ENCODE data around the gene TMEM14A. TPM values are rescaled to one million over a fixed set of nuclear protein-coding genes. Genes with fewer than 3 reads are reported as not detected.

The TMEM14A gene
- total and polyA plus RNA-seq, 2 of the 8 experiments (the other 6 are each of a cell fraction or from before 2014, with no cell fraction given) = 11.1 to 11.2 TPM

GRCh38 chr6:52731719-52732118 is 60.8 kb downstream of the TMEM14A start:
- no peak overlapping the region for H2BK20ac ChIP-seq (ENCODE audit: low read length)
- H3K4me3 ChIP-seq (ENCODE audit: extremely low read depth in 1 of 4, insufficient read depth in 2 of 4, low read depth in 3 of 4, low read length in 4 of 4) = no peak overlapping the region
- H4K5ac ChIP-seq (ENCODE audit: insufficient read length, low read depth, low read length) = no peak overlapping the region
- H2BK15ac ChIP-seq (ENCODE audit: low read length) = no peak overlapping the region
- TF ChIP-seq KDM1A (IDR thresholded peaks at IDR 0.05; ENCODE audit: borderline replicate concordance, low read length) (no peak), CTBP2 (IDR thresholded peaks at IDR 0.05; ENCODE audit: borderline replicate concordance, insufficient read depth, insufficient read length, low read length) (no peak), POLR2AphosphoS5 (IDR thresholded peaks at IDR 0.05; ENCODE audit: low read depth, low read length) (no peak), CBX5 (IDR thresholded peaks at IDR 0.05; ENCODE audit: low read depth, low read length) (no peak), ATF2 (IDR thresholded peaks at IDR 0.05; ENCODE audit: low read length) (no peak), E2F6 (IDR thresholded peaks at IDR 0.05) (peak; percentile 41; the same call in 1 of the 2 replicates), MAX (IDR thresholded peaks at IDR 0.05) (peak; percentile 65), SIX5 (IDR thresholded peaks at IDR 0.05; ENCODE audit: low read depth, low read length) (no peak)
- H2AK5ac ChIP-seq (ENCODE audit: low read depth, low read length) = no peak overlapping the region
- H3K4me2 ChIP-seq (ENCODE audit: insufficient read depth in 1 of 2, low read depth in 2 of 2, low read length in 2 of 2) = no peak overlapping the region
- H3K36me3 ChIP-seq (ENCODE audit: control insufficient read depth in 2 of 4, insufficient read depth in 4 of 4, low read length in 3 of 4) = no peaks in the 10 kb centered on the region
- no peak overlapping the region for H3K4ac ChIP-seq (replicated peaks; ENCODE audit: insufficient read length, low read depth, low read length)
- H3K27ac ChIP-seq (ENCODE audit: low read depth, low read length) = no peak overlapping the region
- no peak overlapping the region for H3K9ac ChIP-seq (replicated peaks in 1 of 4; ENCODE audit: extremely low read depth in 1 of 4, low read depth in 3 of 4, low read length in 3 of 4)
- POLR2A ChIA-PET (ENCODE audit: partially characterized antibody) = no interaction called here
- H3K79me2 ChIP-seq (ENCODE audit: control insufficient read depth in 1 of 2, insufficient read depth in 2 of 2, low read length in 2 of 2) = no peaks in the 10 kb centered on the region
- FAIRE-seq = no peak
- no peak overlapping the region for H2BK120ac ChIP-seq (replicated peaks; ENCODE audit: low read depth, low read length)
- H3K27me3 ChIP-seq (replicated peaks in 1 of 4; ENCODE audit: control insufficient read depth in 3 of 4, extremely low read depth in 1 of 4, insufficient read depth in 3 of 4, low read length in 3 of 4) = no peaks in the 10 kb centered on the region
- H3K9me3 ChIP-seq (ENCODE audit: insufficient read depth in 2 of 2, low read depth in 1 of 2, low read length in 1 of 2) = no peaks in the 10 kb centered on the region
- H2BK12ac ChIP-seq (ENCODE audit: low read depth, low read length) = no peak overlapping the region
- no peaks in the 10 kb centered on the region for H4K20me1 ChIP-seq (replicated peaks in 1 of 2; ENCODE audit: control insufficient read depth in 1 of 2, insufficient read depth in 2 of 2, low read length in 2 of 2)
- H4K91ac ChIP-seq (replicated peaks; ENCODE audit: insufficient read length, low read length) = no peak overlapping the region
- peaks cover 0 to 8% (median 2%) of the 10 kb centered on the region in 4 experiments; a peak in 3 of 7 replicates for H3K4me1 ChIP-seq (replicated peaks in 1 of 4; ENCODE audit: control insufficient read depth in 3 of 4, insufficient read depth in 4 of 4, low read length in 3 of 4)
- 53% methylated on average over 5 of the region's 6 CpGs; no CpG with 5 or more reads in 1 of the 2 experiments for WGBS, 2 experiments (ENCODE audit: extremely low coverage in 1 of 2, insufficient coverage in 1 of 2, insufficient read length in 1 of 2, insufficient replicate concordance in 2 of 2, low coverage in 1 of 2, low lambda C conversion rate in 2 of 2, missing lambda C conversion rate in 1 of 2)
- H2BK5ac ChIP-seq (ENCODE audit: low read depth, low read length) = no peak overlapping the region
- H3K23ac ChIP-seq (ENCODE audit: insufficient read length) = no peak overlapping the region
- H3K18ac ChIP-seq (ENCODE audit: extremely low read depth, low read length) = no peak overlapping the region; the same call in 1 of the 2 replicates
- no peaks in the 10 kb centered on the region for H3K23me2 ChIP-seq (ENCODE audit: low read depth, low read length)
- no peak for DNase-seq (ENCODE audit: low read depth in 1 of 2, low spot score in 2 of 2)
- no peak overlapping the region for H2AFZ ChIP-seq (ENCODE audit: low read length)
- no peak overlapping the region for H3K56ac ChIP-seq (replicated peaks; ENCODE audit: insufficient read length, low read depth, low read length)
- CTCF ChIA-PET (ENCODE audit: partially characterized antibody) = interaction anchor here (1.1 to 2.3 kb wide), 2 partner anchors 8 to 11 kb away, joined by 4 to 7 read pairs; no protein-coding TSS in a partner anchor
- H3K14ac ChIP-seq (ENCODE audit: insufficient read length) = no peak overlapping the region
- H4K8ac ChIP-seq (ENCODE audit: extremely low read depth, insufficient read depth, low read length) = no peak overlapping the region
- H3K79me1 ChIP-seq (ENCODE audit: low read depth, low read length) = no peaks in the 10 kb centered on the region; the same call in 1 of the 2 replicates
